HG02943 (cell line): Measurements from ENCODE around the gene SNX8.

ENCODE experiments used
- ATAC-seq: cut with Tn5 transposase; IDR thresholded peaks from one replicate; pipeline ENCODE4 v1.9.1; 2021; ENCODE audit warnings: mild to moderate bottlenecking, low read depth, moderate library complexity; ENCODE audit not compliant: unreplicated experiment

The SNX8 gene

DNA sequence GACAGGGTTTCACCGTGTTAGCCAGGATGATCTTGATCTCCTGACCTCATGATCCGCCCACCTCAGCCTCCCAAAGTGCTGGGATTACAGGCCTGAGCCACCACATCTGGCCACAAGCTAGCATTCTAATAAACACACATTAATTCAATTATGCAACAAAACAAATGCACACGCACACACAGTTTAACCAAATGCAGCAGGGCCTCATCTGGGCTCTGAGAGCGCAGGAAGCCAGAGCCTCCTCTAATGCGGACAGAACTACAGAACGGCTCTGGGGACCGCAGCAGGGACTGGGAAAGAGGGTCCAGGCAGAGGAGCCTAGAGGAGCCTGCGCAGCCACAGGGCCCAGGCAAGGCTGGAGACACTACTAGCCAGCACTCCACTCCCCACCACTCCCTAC, 85.3 kb downstream of the SNX8 start:
- no peak for ATAC-seq

DNA sequence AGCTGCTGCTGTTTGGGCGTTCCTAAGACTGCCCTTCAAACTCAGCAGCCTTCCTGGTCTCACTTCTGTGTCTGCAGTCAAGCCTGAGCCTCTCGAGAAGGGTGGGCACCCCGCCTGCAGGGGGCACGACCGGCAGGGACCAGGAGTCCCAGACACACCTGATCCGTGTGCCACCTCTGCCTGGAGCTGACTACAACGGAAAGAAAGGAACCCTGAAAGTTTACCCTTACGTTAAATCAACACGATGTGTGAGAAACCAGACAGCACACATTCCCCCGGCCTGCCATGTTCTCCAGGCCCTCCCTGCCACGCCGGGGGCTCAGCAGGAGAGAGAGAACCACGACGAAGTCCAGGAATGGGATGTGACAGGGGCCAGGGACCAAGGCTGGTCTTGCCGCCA, 86.5 kb downstream of the SNX8 start:
- no peak for ATAC-seq

DNA sequence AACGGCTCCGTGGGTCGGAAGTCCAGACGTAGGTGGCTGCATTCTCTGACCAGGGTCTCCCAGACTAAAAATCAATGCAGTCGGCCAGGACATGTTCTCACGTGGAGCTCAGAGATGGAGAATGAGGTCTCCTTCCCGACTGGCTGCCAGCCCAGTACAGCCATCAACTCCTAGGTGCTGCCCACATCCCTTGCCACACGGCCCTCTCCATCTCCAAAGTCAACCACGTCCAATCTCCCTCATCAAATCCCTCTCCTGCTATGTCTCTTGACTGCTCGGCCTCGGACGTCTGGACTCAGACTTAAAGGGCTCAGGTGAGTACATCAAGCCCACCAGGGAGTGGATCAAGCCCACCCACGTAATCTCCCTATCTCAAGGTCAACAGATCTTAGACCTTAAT, 88.4 kb downstream of the SNX8 start:
- no peak for ATAC-seq

DNA sequence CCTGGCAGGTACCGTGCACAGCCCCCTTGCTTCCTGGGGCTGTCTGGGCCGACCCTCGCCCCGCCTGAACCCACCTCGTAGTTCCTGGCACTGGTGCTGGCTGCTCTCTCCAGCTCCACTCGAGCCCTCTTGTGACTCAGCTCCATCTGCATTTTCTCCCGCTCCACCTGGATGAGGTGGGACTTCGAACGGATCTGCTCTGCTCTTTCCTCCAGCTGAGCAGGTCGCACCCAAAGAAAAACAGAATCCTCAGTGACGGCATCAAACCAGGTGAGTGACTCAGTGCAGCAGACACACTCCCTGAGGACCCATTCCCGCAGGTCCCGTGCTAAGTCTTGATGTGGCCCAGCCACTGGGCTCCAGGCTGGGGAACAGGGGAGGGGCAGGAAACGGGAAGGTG, 88.9 kb downstream of the SNX8 start:
- ATAC-seq: no peak

DNA sequence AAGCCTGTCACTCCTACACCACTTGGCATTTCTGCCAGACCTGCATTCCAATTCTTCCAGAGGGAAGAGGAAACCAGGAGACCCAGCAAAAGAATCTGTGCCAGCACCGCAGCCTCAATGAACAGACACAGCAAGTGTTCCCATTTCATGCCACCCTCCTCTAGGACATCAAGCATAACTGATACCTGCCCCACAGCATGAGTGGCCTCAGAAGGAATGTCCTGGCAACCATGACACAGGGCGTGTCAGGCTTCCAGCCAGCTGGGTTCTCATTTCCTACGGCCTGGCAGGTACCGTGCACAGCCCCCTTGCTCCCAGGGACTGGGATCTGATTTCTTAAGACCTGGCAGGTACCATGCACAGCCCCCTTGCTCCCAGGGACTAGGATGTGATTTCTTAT, 89.3 kb downstream of the SNX8 start:
- ATAC-seq: no peak

DNA sequence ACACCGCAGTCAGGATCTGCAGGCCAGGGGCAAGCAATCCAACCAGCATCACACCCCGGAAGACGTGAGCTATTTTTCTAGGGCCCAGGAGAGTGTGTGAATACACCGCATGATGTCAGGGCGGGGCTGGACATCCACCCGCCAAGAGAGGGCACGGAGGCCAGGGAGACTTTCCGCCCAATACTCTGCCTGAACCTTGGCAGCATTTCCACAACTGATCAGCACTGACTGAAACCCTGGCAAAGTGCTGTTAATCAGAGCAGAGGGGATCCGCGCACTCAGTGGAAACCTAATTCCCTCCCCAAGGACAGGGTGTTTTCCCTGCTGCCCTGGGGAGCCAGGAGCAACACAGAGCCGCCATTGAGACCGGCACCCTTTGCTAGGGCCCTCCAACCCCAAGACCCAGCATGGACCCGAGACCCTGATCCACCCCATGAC, 89.7 kb downstream of the SNX8 start:
- no peak for ATAC-seq

DNA sequence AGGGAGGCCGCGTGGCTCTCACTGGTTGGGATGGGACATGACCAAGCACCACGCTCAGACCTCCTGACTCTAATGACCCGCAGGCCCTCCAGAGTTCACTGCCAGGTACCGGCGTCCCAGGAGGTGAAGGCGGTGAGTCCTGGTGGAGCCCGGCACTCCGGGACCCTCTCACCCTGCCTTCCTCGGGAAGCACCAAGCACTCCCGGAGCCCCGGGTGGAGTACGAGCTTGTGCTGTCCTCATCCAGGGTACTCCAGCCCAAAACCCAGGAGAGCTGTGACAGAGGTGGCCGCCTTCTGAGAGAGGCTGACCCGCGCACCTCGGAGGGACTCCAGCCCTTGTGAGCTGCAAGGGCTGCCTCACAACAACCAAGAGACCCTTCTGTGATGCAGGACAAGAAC, 90.9 kb downstream of the SNX8 start:
- no peak for ATAC-seq

DNA sequence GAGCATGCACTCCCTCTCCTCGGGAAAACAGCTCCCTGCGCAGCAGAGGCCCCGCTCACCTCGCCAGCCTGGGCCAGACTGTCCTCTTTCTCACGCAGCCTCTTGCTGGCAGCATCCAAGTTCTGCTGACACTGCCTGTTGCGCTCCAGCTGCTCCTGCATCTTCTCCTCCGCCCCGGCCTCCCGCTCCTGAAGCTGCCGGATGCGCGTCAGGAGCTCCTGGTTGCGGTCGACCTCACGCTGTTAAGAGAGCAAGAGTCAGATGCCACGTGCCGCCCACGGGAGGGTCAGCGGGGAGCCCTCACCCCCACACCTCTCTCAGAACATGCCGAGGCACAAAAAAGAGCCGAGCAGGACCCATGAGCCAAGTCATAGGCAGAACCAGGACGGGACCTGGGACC, 91.7 kb downstream of the SNX8 start:
- no peak for ATAC-seq

DNA sequence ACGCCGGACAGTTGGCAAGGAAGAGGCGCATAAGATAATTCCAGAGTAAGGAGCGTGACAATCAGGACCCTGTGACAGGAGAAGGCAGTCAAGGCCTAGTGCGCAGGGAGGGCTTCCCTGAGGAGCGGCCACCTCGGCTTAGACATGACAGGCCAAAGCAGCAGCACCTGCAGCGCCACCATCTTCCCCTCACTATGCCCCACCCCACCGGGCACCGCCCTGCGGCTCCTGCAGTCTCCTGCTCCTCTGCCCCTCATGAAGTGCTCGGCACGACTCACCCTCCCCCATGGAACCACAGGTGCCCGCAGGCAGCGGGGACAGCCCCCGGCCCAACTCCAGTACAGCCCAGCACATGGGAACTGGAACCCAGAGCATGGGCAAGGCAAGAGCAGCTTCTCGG, 93.3 kb downstream of the SNX8 start:
- no peak for ATAC-seq

DNA sequence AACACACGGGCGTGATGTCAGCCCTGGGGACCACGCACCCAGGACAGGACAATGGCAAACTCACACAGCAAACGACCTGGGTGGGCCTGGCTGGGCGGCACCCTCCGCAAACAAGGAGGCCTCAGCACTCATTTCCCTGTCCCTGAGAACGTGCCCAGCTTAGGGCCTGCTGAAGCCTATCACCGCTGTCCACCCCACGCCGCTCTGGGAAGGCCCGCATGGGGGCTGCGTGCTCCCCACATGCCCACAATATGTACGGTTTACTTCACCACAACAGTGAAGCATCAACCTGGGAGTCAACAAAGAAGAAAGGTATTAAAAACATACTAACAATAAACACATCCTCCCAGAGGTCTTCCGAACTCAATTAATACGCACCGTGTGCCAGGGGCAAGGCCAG, 93.7 kb downstream of the SNX8 start:
- no peak for ATAC-seq

DNA sequence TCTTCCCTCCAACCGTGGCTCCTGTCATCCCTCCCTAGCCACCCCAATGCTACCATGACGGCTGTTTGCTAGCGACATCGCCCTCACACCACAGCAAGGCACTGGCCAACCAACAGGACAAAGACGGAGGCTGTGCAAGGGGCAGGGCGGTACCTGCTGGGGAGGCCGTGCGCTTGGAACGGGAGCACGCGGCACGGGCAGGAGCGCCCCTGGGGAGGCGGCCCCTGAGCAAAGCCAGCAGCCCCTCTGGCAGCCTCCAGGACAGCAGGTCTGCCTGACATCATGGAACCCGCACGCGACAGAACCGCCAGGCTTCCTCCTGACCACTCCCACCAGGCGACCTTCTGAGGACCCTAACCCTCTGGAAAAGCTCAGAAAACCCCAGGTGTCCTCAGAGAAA, 94.2 kb downstream of the SNX8 start:
- no peak for ATAC-seq

DNA sequence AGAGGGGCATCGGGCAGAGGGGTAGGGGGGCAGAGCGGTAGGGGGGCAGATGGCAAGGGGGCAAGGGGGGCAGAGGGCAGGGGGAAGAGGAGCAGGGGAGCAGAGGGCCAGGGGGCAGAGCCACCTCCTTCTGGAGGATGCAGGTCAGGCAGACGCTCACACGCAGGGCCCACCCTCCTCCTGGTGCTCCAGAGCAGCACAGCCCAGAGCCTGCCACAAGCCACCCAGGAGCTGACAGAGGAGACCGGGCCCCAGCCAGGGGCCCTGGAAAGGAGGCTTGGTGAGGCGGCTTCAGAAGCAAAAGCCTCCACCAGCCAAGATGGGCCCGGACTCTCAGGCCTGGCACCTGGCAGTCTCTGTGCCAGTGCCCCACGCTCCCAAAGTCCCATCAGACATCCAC, 94.6 kb downstream of the SNX8 start:
- no peak for ATAC-seq

DNA sequence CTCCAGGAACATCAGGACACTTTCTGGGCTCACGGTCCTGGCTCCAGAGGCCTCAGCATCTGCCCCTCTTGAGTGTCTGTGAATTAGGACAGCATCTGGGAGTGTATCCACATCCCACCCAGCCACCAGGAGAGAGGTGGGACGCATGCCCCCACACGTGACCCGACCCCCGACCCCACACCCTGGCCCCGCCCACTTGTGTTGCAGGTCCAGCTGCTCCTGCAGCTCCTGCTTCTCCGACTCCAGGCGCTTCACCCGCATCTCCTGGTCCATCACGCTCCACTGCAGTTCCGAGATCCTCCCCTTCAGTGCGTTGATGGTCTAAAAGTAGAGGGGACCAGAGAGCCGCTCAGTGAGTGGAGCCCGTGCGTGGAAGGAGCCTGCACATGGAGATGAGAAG, 95.1 kb downstream of the SNX8 start:
- no peak for ATAC-seq

DNA sequence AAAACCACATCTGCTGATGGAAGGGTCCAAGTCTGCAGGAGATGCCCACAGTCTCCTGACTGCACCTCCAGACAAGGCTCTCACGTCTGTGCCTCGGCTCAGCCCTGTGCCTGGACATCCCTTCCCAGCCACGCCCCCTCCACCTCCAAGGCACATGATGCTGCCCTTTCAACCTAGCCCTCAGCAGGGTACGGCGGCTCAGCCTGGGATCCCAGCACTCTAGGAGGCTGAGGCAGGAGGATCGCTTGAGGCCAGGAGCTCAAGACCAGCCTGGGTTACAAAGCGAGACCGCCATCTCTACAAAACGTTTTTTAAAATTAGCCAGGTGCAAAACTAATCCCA, 95.8 kb downstream of the SNX8 start:
- ATAC-seq: no peak

DNA sequence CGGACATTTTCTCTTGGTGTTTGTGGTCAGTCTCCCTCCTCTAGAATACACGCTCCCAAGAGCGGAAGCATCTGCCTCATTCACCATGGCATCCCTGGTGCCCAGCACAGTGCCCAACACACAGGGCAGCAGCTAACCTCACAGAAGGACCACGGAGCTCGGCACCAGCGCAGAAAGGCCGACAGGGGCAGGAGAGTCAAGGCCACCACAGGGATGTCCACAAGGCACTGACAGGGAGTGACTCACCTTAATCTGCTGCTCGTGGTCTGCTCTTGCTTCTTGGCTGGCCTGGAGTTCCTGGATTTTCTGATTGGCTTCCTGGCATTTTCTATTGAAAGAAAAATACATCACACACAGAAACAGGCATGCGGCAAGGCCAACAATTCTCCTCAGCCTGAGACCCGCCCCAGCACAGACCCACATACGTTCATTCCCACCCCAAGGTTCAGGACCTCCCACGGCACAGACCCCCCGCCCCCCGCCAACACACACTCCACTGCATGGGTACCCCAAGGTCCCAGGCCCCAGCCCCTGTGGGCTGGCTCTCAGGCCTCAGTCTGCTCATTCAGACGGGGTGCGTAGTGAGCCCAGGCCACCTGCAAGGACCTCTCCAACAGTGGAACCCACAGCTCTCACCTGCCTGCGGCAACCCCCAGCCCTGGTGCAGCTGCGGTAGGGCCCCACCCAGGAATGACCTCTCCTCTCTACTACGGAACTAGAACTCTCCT, 96.4 kb downstream of the SNX8 start:
- no peak for ATAC-seq

DNA sequence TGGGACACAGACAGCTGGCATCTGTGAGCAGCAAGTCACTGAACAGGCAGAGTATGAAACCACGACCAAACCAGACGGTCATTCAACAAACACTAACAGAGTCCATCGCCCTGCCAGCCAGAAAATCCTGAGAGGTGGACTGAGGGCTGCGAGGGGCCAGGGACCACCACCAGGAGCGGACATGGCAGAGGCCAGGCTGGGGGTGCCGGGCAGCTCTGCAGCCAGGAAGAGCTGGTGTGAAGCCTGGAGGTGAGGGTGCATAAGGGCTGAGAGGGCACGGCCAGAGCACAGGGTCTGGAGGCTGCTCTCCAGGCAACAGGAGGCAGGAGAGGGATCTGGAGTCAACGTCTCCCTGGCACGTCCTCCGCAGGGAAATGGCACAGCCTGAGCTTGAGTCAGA, 97.0 kb downstream of the SNX8 start:
- no peak for ATAC-seq

DNA sequence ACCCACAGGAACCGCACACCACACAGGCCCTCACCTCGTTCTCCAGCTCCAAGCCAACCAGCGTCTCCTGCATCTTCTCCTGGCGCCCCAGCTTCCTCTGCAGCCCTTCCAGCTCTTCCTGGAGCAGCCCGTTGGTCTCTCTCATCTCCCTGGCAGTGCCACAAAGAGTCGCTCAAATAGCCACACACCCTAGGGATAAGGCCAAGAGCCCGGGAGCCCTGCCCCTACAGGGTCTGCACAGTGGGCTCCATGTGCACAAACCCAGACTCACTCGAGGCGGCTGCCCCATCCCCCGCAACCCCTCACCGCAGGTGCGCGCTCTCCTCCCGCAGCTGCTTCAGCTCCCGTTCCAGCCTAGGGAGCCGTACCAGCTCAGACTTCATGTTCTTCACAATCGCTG, 98.4 kb downstream of the SNX8 start:
- ATAC-seq: no peak

DNA sequence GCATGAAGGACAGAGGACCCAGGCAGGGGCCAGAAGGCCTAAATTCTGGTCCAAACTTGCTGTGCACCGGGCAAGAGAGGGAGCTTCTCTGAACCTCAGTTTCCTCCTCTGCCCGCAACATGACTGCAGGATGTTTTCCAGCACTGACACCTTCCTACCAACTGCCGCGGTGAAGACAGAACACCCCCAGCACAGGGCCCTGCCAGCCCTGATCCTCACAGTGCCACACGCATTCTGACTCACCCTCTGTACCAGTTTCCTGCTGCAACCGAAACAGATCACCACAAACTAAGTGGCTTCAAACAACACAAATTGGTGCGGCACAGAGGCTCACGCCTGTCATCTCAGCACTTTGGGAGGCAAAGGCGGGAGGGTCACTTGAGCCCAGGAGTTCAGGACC, 99.6 kb downstream of the SNX8 start:
- no peak for ATAC-seq

DNA sequence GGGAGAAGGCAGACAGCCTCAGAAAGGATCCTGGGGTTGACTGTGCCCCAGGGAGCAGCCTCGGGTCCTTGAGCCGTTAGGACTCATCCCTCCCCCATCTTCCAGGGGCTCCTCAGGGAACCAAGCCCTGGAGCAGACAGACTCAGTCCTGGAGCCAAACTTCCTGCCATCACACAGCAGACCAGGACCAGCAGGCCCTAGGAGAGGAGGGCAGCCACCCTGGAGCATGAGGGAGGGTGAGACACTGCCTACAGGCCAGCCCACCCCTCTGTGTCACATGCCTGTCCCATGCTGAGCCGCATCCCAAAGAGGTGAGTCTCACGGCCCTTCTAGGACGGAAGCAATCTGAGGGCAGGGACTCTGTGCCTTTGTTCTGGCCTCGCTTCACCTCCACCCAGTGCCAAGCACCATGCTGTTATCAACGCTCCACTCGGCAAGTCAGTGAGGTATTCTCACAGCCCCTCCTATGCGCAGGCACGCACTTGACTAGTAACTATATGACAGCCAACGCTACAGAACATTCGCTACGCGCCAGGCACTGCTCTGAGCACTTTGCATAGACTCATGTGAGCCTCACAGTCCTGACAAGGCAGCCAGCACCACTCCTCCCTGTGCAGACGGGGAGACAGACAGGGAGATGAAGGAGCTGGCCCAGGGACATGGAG, 100.6 kb downstream of the SNX8 start:
- ATAC-seq: no peak

DNA sequence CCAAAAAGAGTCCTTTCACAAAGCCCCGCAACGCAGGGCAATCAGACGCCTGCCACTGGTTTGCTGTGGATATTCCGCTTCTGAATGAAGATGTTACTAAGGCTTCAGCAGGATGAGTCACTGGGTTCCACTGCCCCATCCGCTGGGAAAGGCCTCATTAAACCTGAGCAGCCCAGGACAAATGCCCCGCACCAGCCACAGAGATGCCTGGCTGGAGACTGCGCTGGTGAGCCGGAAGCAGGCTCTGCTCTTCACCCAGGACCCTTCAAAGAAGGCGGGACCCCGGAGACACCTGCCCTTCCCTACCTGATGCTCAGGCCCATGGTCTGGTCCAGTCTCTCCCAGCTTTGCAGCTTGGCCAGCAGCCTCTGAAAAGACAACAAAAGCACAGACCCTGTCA, 101.3 kb downstream of the SNX8 start:
- no peak for ATAC-seq

DNA sequence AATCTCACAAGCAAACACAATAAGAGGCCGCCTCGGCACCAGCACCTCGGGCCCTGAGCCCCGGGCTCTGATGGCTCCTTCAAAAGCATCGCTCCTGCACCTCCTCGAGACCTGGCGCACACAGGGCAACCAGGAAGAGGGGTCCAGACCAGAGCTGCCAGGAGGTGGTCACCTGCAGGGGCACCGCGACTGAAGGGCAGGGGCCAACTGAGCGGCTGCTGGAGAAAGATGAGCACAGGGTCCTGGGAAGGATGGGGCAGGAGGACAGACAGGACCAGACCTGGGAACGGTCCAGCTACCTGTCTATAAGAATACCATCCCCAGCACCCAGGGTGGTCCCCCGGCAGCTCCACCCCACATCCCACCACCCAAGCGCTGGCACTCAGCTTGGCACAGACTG, 102.3 kb downstream of the SNX8 start:
- no peak for ATAC-seq

DNA sequence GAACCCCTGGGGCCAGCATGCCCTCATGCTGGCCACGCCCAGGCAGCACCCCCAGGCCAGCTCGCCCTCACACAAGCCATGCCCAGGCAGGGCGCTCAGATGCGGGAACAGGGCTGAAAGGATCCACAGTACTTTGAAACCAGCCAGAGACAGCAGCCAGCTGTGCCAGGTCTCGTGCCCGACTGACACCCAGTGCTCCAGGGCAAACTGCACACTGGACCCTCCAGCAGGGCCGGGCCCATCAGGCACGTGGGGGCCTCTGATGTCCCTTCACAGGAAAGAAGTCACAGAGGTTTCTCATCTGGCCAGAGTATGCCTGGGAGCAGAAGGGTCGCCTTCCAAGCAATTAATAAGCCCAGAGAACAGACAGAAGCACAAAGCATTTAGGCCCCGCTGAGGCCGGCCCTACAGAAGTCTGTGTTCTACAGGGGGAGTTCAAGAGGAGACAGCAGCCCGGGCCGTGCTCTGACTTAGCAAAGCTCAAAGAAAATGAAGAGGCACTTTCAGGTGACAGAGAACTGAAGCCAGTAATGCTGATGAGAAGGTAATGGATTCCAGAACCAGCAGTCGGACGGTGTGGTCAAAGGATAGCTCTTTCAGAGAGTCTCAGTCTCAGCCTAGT, 102.9 kb downstream of the SNX8 start:
- ATAC-seq: no peak
